NCI-H2107 (cell line): ENCODE measurements around the gene FRMD8.

Experiments used
- DNase-seq: peaks from one replicate; lab custom pipeline; 2025; lab: John Stamatoyannopoulos, UW

The FRMD8 gene

DNA sequence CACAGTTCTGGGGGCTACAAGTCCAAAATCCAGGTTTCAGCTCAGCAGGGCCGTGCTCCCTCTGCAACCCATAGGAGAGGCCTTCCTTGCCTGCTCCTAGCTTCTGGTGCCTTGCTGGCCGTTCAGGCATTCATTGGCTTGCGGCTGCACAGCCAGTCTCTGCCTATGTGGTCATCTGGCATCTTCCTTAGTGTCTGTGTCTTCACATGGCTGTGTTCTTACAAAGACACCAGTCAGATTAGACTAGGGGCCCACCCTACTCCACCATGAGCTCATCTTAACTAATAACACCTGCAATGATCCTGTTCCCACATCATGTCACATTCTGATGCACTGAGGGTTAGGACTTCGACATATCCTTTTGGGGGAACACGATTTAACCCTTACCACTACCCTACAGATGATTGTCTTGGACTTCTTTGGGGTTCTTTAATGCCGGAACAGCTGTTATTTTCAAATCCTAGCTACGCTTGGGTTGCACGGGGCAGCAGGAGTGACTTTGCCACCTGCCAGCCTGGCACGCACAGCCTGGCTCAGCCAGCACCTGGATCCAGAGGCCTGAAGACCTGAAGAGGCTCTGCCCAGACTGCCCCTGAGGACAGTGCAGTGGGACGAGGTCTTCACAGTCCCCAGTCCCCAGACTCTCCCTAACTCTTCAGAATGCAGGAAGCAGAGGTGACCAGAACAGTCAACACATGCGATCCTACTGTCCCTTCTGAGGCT, 28.5 kb downstream of the FRMD8 start:
- DNase-seq: no peak

DNA sequence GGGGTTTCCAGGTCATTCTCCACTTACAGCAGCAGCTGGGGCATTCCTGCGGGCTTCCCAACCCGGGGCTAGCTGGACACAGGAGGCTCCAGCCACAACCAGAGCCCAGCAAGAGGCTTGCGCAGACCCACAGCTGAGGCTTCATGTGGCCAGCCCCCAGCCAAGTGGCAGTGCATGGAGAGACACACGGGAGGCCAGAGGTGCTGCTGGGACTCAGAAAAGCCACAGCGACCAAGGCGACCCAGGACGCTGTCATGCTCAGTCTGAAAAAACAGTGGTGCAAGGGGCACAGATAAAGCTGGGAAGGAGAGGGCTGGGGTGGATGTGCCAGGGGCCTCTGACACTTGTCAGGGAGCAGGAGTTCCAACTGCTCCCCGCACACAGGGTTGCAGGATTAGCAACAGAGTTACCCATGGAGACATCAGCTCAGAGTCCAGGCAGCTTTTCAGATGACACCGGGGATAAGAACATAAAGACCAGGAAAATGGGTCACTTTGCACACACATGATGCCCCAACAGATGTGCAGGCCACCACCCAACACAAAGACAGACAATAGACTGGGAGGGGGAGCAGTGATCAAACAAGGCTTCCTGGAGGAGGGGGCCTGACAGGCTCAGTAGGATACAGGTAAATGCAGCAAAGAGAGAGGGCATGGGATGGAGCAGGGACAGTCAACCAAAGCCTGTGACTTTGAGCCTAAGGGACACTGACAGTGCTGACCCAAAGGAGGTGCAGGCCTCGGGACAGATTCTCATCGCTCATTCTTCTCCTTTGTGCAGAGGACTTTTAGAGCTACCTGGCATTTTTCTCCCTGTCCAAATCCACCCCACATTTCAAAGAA, 29.3 kb downstream of the FRMD8 start:
- DNase-seq: no peak

DNA sequence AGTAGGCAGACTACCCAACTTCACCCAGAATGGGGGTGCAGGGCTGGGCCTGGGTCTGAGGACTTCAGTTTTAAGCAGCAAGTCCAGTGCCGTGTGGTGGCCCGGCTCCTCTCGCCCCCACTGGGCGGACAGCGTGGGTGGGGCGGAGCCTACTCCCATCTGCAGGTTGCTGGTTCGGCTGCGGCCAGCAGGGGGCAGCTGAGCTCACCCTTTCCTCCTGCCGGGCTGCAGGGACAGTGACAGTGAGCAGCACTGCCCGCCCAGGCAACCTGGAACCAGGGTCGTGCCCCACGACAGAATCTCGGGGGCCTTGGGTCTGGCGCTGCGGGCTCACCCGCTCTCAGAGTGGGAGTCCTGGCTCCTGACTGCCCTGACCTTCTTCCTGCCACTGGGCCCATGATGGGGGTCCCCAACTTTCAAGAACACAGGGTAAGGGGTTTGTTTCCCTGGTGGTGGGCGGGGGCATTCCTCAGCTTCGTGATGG, 29.9 kb downstream of the FRMD8 start:
- DNase-seq: peak; percentile 49

DNA sequence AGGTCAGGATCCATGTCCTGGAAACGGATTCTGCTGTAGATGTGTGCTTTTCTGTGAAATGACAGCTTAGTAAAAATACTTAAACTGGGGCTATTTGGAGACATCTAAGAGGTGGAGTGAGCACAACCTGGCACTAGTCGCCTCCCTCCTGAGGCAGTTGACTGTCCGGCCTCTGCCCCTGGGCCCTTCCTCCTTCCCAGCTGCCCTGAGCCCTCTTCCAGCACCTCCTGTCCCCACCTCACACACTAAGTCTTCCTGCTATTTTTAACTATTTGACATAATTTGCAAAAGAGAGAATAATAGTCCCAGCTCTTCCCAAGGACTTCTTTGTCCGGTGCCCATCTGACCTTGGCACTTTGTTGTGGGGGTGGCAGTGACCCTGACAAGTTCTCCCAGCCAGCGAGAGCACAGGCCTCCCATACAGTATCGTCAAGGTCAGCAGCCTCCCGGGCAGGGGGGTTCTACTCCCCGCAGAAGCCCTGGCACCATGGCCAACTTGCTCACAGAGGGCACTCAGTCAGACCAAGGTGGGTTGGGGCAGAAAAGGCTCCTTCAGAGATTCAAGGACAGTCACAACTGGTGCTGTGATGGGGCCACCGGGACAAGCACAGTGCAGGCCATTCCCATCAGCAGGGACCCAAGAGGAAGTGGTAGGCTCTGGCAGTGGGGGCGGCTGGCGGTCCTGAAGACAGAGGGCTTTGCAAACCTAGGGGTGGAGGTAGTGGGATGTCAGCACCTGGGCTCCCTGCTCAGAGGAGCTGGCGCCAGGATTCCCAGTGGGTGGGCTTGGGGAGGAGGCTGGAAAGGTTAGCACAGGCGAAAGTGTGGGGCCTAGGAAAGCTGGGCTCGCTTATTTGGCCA, 30.6 kb downstream of the FRMD8 start:
- DNase-seq: no peak

DNA sequence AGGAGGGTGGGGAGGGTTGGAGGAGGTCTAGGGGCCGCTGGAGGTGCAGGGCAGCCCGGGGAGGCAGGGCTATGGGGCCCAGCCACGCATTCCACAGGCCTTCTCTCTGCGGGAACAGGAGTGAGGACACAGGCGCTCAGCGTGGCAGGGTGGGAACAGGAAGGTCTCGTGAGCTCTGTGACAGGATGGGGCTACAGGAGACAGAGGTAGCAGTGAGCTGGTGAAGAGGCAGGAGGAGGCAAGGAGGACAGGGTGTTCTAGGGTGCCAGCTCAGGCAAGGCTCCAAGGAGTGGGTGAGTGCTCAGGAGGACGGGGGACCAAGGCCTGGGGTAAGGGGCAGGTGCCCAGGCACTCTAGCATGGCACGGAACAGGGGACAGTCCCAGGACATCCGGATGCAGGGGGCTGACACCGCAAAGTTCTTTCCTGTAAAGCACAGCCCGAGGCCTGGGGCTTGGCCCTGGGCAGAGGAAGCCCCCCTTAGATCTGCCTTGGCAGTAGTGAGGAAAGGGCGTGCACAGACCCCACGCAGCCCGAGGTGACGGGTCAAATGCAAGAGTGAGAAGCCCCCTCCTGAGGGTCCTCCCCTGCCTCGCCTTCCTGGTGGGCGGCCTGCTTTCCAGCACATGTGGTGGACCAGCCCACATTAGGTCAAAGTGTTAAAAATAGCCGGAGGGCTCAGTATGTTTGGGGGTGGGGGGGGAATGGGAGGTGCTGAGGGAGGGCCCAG, 31.4 kb downstream of the FRMD8 start:
- DNase-seq: no peak

DNA sequence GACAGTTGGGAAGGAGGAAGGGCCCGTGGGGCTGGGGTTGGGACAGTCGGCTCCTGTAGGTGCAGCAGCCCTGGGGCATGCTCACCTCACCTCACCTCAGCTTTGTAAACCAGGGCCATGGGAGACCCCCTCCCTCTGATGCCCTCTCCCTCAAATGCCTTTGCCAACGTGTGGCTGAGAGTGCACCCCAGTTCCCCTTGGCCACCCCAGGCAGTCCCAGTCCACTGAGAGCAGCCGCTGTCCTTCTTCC, 31.9 kb downstream of the FRMD8 start:
- DNase-seq: no peak

DNA sequence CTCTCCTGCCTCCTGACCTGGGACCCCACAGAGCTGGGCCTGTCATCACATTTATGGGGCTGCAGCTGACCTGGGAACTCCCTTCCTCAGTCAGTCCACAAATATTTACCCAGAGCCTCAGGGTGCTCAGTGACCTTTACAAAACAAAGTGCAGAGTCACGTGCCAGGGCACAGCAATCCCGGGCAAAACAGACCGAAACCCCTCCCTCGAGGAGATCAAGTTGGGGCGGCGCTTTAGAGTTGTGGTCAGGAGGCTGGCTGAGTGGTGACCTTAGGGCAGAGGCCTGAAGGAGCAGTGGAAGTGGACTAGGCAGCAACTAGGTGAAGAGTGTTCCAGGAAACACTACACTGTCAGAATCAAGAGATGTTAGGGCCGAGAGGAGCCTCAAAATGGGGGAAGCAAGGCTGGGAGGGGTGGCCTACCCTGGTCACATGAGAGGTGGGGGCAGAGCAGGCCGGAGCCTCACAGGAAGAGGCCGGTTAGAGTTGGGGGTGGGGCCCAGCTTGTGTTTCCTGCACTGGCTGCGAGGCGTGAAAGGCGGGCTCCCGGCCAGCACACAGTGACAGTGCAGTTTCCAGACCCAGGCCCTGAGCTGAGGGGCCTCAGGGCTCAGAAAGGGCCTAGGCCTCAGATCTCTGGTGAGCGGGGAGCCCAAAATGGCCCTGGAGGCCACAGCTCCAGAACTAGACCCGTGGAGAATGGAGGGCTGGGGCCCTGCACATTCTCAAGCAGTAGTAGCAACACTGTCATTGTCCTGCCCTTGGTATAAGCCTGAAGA, 32.4 kb downstream of the FRMD8 start:
- DNase-seq: peak; percentile 83

DNA sequence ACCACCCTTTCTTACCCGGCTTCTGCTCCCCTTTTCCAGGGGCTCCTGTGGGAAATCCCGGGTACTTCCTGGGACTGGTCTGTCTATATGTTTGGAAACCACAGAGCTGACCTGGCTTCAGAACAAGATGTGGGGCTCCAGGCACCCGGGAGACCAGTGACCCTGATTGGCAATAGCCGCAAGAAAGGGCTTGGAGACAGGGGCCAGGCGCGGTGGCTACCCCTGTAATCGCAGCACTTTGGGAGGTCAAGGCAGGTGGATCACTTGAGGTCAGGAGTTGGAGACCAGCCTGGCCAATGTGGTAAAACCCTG, 33.0 kb downstream of the FRMD8 start:
- no peak for DNase-seq

DNA sequence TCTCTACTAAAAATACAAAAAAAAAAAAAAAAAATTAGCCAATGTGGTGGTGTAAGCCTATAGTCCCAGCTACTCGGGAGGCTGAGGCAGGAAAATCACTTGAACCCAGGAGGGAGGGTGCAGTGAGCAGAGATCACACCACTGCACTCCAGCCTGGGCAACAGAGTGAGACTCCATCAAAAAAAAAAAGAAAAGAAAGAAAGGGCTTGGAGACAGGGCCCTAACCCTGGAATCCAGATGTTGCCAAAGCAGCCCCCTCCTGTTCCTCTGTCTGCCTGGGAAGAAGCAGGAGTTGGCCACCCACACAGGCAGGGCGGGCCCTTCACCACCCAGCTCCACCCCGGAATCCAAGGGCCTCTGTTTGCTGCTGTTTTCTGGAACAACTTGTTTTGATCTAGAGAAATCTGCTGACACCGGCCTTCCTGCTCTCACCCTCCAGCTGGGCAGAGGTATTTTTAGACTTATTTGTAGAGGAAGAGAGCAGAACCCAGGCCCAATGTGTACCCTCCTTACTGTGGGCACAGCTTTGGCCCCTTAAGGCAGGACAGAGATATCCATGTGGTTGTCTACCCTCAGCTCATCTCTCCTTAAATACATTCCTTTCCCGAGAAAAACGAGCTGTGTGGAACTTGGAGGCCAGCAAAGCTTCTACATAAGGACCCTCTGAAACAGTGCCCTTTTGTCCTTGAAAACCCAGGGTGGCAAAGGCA, 33.5 kb downstream of the FRMD8 start:
- peak; percentile 48 for DNase-seq

DNA sequence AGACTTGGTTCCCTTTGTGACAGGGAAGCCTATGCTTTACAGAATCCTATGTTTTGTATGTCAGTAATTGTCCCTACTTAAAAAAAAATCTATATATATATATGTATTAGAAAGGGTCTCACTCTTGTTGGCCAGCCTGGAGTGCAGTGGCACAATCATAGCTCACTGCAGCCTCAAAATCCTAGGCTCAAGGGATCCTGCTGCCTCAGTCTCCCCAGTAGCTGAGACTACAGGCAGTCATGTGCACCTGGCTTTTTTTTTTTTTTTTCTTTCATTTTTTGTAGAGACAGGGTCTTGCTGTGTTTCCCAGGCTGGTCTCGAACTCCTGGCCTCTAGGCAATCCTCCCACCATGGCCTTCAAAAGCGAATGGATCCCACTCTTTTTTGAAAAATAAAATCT, 34.1 kb downstream of the FRMD8 start:
- DNase-seq: no peak

DNA sequence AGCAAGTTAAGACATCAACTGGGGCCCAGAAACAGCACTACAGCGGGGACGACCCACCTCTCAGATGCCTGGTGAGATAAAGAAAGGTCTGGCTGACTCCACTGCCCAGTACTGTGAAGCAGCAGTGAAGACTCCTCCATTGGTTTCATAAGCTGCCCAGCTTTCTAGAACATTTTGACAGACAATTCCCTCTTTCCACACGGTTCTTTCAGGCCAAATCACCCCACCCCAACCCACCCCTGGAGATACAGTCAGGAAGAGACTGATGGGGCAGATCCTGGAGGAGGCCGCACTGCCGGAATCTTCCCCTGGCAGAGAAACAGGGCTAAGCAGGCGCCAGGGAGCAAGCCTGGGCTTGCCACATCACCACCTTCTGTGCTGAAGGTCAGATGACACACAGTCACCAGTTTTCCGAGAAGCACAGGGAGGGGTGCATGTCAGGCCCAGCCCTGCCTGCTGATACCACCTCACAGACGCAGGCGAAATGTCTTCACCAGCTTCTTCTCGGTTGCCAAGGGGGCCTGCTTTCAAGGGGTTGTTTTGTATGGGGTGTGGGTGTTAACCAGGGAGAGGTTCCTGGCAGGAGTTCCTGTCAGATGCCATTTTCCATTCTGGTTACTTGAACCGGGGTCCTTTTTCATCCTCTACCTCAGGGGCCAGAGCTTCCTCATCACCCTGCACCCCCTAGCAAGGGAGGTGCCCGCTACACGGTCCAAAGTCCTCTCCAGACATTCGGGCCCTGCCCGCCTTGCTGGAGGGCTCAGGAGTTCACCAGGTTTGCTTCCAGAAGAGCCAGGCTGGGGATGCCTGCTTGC, 34.7 kb downstream of the FRMD8 start:
- DNase-seq: peak; percentile 82

DNA sequence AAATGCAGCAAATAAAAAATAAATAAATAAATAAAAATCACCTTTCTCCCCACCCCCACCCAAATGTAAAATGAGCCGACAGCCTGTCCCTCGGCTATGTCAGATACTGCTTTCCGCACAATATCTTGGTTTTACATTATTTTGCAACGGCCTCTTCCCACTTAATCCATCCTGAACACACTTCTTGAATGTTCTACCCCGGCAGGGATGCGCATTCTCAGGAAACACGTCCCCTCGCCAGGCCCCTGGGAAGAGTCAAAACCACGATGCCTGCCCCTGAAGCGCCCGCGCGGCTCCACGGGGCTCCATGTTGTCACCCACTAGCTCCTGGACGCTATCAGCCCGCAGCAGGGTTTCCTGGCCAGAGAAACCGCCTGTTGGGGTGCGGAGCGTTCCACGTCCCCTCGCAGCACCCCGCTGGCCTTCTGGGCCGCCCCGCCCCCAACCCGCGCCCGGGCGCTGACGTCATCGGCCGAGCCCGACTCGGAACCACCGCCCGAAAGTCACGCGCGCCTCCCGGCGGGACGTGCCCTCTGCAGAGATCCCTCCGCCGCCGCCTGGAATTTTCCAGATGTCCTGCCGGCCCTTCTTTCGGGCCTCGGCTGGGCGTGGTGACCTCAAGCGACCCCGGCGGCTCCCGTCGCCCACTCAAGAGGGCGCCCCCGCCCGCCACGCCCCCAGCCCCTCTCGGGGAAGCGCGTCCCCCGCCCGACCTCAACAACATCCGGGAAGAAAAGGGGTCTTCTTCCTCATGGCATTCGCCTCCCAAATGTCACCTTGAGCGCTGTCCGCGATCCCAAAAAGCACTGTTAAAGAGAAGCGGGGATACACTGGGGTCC, 35.6 kb downstream of the FRMD8 start:
- peak; percentile 87 for DNase-seq

DNA sequence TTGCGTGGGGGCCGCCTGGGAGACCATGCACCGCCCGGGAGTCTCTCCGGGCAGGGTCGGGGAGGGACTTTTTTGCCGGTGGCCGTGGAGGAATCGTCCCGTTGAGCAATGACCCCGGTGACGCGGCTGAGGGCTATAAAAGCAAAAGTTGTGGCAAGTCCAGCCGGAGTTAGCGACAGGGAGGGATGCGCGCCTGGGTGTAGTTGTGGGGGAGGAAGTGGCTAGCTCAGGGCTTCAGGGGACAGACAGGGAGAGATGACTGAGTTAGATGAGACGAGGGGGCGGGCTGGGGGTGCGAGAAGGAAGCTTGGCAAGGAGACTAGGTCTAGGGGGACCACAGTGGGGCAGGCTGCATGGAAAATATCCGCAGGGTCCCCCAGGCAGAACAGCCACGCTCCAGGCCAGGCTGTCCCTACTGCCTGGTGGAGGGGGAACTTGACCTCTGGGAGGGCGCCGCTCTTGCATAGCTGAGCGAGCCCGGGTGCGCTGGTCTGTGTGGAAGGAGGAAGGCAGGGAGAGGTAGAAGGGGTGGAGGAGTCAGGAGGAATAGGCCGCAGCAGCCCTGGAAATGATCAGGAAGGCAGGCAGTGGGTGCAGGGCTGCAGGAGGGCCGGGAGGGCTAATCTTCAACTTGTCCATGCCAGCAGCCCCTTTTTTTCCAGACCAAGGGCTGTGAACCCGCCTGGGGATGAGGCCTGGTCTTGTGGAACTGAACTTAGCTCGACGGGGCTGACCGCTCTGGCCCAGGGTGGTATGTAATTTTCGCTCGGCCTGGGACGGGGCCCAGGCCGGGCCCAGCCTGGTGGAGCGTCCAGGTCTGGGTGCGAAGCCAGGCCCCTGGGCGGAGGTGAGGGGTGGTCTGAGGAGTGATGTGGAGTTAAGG, 36.4 kb downstream of the FRMD8 start, which contains the start of gene NEAT1:
Gene NEAT1 (plus strand): TSS at position 166 of the 883 bp plus-strand sequence.
- no peak for DNase-seq

DNA sequence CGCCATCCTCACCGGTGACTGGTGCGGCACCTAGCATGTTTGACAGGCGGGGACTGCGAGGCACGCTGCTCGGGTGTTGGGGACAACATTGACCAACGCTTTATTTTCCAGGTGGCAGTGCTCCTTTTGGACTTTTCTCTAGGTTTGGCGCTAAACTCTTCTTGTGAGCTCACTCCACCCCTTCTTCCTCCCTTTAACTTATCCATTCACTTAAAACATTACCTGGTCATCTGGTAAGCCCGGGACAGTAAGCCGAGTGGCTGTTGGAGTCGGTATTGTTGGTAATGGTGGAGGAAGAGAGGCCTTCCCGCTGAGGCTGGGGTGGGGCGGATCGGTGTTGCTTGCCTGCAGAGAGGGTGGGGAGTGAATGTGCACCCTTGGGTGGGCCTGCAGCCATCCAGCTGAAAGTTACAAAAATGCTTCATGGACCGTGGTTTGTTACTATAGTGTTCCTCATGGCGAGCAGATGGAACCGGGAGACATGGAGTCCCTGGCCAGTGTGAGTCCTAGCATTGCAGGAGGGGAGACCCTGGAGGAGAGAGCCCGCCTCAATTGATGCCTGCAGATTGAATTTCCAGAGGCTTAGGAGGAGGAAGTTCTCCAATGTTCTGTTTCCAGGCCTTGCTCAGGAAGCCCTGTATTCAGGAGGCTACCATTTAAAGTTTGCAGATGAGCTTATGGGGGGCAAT, 37.2 kb downstream of the FRMD8 start:
- DNase-seq: no peak

DNA sequence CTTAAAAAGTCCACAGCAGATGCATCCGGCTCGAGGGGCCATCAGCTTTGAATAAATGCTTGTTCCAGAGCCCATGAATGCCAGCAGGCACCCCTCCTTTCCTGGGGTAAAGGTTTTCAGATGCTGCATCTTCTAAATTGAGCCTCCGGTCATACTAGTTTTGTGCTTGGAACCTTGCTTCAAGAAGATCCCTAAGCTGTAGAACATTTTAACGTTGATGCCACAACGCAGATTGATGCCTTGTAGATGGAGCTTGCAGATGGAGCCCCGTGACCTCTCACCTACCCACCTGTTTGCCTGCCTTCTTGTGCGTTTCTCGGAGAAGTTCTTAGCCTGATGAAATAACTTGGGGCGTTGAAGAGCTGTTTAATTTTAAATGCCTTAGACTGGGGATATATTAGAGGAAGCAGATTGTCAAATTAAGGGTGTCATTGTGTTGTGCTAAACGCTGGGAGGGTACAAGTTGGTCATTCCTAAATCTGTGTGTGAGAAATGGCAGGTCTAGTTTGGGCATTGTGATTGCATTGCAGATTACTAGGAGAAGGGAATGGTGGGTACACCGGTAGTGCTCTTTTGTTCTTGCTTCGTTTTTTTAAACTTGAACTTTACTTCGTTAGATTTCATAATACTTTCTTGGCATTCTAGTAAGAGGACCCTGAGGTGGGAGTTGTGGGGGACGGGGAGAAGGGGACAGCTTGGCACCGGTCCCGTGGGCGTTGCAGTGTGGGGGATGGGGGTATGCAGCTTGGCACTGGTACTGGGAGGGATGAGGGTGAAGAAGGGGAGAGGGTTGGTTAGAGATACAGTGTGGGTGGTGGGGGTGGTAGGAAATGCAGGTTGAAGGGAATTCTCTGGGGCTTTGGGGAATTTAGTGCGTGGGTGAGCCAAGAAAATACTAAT, 38.0 kb downstream of the FRMD8 start:
- no peak for DNase-seq
